Astrocyte (in vitro differentiated cells and primary cell): ENCODE results near the gene ZSCAN5B. TPM values are rescaled to one million over a fixed set of nuclear protein-coding genes. Genes with fewer than 3 reads are reported as not detected.

Experiments
- DNase-seq: peaks from one replicate; pipeline ENCODE4 v3.0.0-alpha.2; 2010; ENCODE audit warnings: low read depth
- FAIRE-seq: peaks from 2 replicates; lab custom pipeline; 2011; peaks lifted over from hg19 to GRCh38; lab: Jason Lieb, UNC
- H2AFZ ChIP-seq: 2 replicates; pipeline ENCODE4 v1.6.0; 2012; ENCODE audit warnings: low read depth, low read length, inconsistent platforms
- H3K27ac ChIP-seq: 2 replicates; pipeline ENCODE4 v1.5.1; 2011; ENCODE audit warnings: low read depth, low read length, inconsistent platforms
- H3K27me3 ChIP-seq: 2 replicates; pipeline ENCODE4 v1.6.0; 2011; ENCODE audit warnings: low read length, inconsistent platforms; ENCODE audit not compliant: insufficient read depth
- H3K36me3 ChIP-seq: 2 replicates; pipeline ENCODE4 v1.5.1; 2011; ENCODE audit warnings: low read length, inconsistent platforms; ENCODE audit not compliant: insufficient read depth
- H3K4me1 ChIP-seq: 2 replicates; pipeline ENCODE4 v1.5.1; 2011; ENCODE audit warnings: low read length, inconsistent platforms; ENCODE audit not compliant: insufficient read depth
- H3K4me2 ChIP-seq: 2 replicates; pipeline ENCODE4 v1.6.0; 2012; ENCODE audit warnings: low read length, inconsistent platforms
- H3K4me3 ChIP-seq: 2 replicates; pipeline ENCODE4 v1.5.1; 2011; ENCODE audit warnings: low read depth, mild to moderate bottlenecking, low read length, inconsistent platforms; ENCODE audit not compliant: insufficient read depth
- H3K79me2 ChIP-seq: 2 replicates; pipeline ENCODE4 v1.6.0; 2012; ENCODE audit warnings: mild to moderate bottlenecking, low read length, inconsistent platforms; ENCODE audit not compliant: insufficient read depth
- H3K9ac ChIP-seq: 2 replicates; pipeline ENCODE4 v1.6.0; 2012; ENCODE audit warnings: mild to moderate bottlenecking, low read length, inconsistent platforms
- H3K9me3 ChIP-seq: 2 replicates; pipeline ENCODE4 v1.5.1; 2012; ENCODE audit warnings: low read depth, mild to moderate bottlenecking, low read length, inconsistent platforms; ENCODE audit not compliant: insufficient read depth
- H4K20me1 ChIP-seq: 2 replicates; pipeline ENCODE4 v1.6.0; 2012; ENCODE audit warnings: low read length, inconsistent platforms; ENCODE audit not compliant: insufficient read depth
- H3K27ac Mint-ChIP-seq: one replicate; pipeline ENCODE4 v1.8.0; 2021; ENCODE audit warnings: mild to moderate bottlenecking, mixed read lengths; ENCODE audit not compliant: unreplicated experiment
- H3K27me3 Mint-ChIP-seq: one replicate; pipeline ENCODE4 v1.8.0; 2021; ENCODE audit warnings: low read depth, mixed read lengths; ENCODE audit not compliant: unreplicated experiment
- H3K36me3 Mint-ChIP-seq: one replicate; pipeline ENCODE4 v1.8.0; 2021; ENCODE audit warnings: low read depth, mixed read lengths; ENCODE audit not compliant: unreplicated experiment
- H3K4me1 Mint-ChIP-seq: one replicate; pipeline ENCODE4 v1.8.0; 2021; ENCODE audit warnings: low read depth, mixed read lengths; ENCODE audit not compliant: unreplicated experiment
- H3K4me3 Mint-ChIP-seq: one replicate; pipeline ENCODE4 v1.8.0; 2021; ENCODE audit warnings: mild to moderate bottlenecking, moderate library complexity, mixed read lengths; ENCODE audit not compliant: unreplicated experiment
- H3K9me3 Mint-ChIP-seq: one replicate; pipeline ENCODE4 v1.8.0; 2021; ENCODE audit warnings: mild to moderate bottlenecking, mixed read lengths; ENCODE audit not compliant: unreplicated experiment
- EZH2 ChIP-seq: IDR thresholded peaks from 2 replicates; pipeline ENCODE4 v1.6.1; 2012; ENCODE audit warnings: mild to moderate bottlenecking, low read length, inconsistent platforms; ENCODE audit not compliant: insufficient read depth
- total RNA-seq: library from RNA; stranded (reverse); gene quantifications from 2 replicates; pipeline ENCODE4 v1.2.1, GENCODE V29; 2021
- TF ChIP-seq, protein P1 (sequence below): IDR thresholded peaks from 2 replicates; pipeline ENCODE4 v1.5.1; 2011; ENCODE audit warnings: low read depth, mild to moderate bottlenecking, inconsistent platforms, low read length, moderate library complexity; ENCODE audit not compliant: insufficient read depth

ZSCAN5B gene
- total RNA-seq, 1 donor from 2014 or later: not detected

DNA sequence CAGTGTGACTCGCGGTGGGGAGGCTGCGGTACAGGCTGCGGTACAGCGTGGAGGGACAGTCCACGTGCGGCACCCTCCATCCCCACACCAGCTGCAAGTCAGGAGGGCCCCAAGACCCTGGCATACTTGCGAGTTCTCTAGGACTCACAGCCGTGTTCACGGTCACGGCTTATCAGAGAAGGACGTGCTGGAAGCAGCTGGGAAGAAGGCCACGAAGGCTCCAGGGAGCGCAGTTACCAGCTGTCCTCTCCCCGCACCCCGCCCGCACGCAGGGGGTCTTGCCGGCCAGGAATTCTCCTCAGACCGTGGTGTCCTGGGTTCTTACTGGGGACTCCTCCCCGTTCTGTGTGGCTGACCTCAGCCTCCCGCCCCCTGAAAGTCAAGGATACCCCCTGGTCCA lies 50.3 kb downstream of the ZSCAN5B start:
- Mint-ChIP-seq H3K36me3 (peaks cover 13% of the 10 kb centered on the region), H3K4me3 (no peak overlapping the region), H3K4me1 (peaks cover 6% of the 10 kb centered on the region), H3K9me3 (peaks cover 2% of the 10 kb centered on the region), H3K27ac (no peak overlapping the region), H3K27me3 (no peaks in the 10 kb centered on the region)
- H3K79me2 ChIP-seq: peaks cover 49% of the 10 kb centered on the region
- FAIRE-seq: no peak
- H3K27ac ChIP-seq: no peak overlapping the region
- H2AFZ ChIP-seq: no peak overlapping the region
- H3K4me1 ChIP-seq: peaks cover 3% of the 10 kb centered on the region
- H3K4me3 ChIP-seq: no peak overlapping the region
- H3K9ac ChIP-seq: no peak overlapping the region
- no peaks in the 10 kb centered on the region for H3K27me3 ChIP-seq
- no peaks in the 10 kb centered on the region for H3K36me3 ChIP-seq
- no peak overlapping the region for H3K4me2 ChIP-seq
- peaks cover 34% of the 10 kb centered on the region for H4K20me1 ChIP-seq
- TF ChIP-seq EZH2: no peak
- TF ChIP-seq, protein P1, sequence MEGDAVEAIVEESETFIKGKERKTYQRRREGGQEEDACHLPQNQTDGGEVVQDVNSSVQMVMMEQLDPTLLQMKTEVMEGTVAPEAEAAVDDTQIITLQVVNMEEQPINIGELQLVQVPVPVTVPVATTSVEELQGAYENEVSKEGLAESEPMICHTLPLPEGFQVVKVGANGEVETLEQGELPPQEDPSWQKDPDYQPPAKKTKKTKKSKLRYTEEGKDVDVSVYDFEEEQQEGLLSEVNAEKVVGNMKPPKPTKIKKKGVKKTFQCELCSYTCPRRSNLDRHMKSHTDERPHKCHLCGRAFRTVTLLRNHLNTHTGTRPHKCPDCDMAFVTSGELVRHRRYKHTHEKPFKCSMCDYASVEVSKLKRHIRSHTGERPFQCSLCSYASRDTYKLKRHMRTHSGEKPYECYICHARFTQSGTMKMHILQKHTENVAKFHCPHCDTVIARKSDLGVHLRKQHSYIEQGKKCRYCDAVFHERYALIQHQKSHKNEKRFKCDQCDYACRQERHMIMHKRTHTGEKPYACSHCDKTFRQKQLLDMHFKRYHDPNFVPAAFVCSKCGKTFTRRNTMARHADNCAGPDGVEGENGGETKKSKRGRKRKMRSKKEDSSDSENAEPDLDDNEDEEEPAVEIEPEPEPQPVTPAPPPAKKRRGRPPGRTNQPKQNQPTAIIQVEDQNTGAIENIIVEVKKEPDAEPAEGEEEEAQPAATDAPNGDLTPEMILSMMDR: no peak
- H3K9me3 ChIP-seq: no peaks in the 10 kb centered on the region
- no peak for DNase-seq

DNA sequence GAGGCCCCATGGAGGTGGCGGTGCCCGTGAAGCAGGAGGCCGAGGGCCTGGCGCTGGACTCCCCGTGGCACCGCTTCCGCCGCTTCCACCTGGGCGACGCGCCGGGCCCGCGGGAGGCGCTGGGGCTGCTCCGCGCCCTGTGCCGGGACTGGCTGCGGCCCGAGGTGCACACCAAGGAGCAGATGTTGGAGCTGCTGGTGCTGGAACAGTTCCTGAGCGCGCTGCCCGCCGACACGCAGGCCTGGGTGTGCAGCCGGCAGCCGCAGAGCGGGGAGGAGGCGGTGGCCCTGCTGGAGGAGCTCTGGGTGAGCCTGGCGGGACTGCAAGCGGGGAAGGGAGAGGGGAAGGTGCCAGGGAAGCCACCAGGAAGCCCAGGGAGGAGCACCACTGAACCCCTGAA lies 50.7 kb downstream of the ZSCAN5B start:
- Mint-ChIP-seq H3K27me3 (no peaks in the 10 kb centered on the region), H3K9me3 (peaks cover 2% of the 10 kb centered on the region), H3K36me3 (peaks cover 13% of the 10 kb centered on the region), H3K4me3 (no peak overlapping the region), H3K27ac (no peak overlapping the region), H3K4me1 (peaks cover 6% of the 10 kb centered on the region)
- Histone ChIP-seq H3K27ac (no peak overlapping the region), H3K27me3 (no peaks in the 10 kb centered on the region), H2AFZ (no peak overlapping the region), H3K9me3 (no peaks in the 10 kb centered on the region), H3K36me3 (no peaks in the 10 kb centered on the region), H4K20me1 (peaks cover 32% of the 10 kb centered on the region), H3K4me2 (no peak overlapping the region), H3K4me1 (peaks cover 3% of the 10 kb centered on the region), H3K4me3 (no peak overlapping the region), H3K9ac (no peak overlapping the region), H3K79me2 (peaks cover 51% of the 10 kb centered on the region)
- no peak for TF ChIP-seq EZH2
- TF ChIP-seq, protein P1: no peak
- DNase-seq (no peak), FAIRE-seq (no peak)

DNA sequence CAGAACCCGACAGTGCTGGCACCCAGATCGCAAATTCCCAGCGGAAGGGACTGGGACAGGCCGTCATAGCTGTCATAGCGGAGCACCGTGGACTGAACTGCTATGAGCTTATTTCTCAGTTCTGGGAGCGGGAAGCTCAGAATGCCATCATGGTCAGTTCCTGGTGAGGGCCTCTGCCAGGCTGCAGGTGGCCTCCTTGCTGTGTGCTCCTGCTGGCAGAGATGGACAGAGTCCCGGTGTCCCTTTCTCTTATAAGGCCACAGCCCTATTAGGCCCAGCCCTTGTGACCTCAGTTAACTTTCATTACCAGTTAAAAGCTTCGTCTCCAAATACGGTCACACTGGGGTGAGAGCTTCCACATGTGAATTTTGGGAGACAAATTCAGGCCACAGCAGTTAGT lies 51.9 kb downstream of the ZSCAN5B start:
- H3K79me2 ChIP-seq: peaks cover 50% of the 10 kb centered on the region

More for the DNA sequence above, 51.9 kb downstream of the ZSCAN5B start:
- Histone ChIP-seq H3K27ac (no peak overlapping the region), H3K4me1 (peaks cover 3% of the 10 kb centered on the region), H3K4me3 (no peak overlapping the region), H2AFZ (no peak overlapping the region), H3K27me3 (no peaks in the 10 kb centered on the region), H3K4me2 (no peak overlapping the region), H3K36me3 (no peaks in the 10 kb centered on the region), H3K9ac (no peak overlapping the region), H4K20me1 (peaks cover 27% of the 10 kb centered on the region), H3K9me3 (no peaks in the 10 kb centered on the region)
- H3K4me1 Mint-ChIP-seq: peaks cover 6% of the 10 kb centered on the region
- H3K27me3 Mint-ChIP-seq: no peaks in the 10 kb centered on the region
- H3K4me3 Mint-ChIP-seq: no peak overlapping the region
- no peak overlapping the region for H3K27ac Mint-ChIP-seq
- H3K36me3 Mint-ChIP-seq: peaks cover 13% of the 10 kb centered on the region
- DNase-seq (no peak), FAIRE-seq (no peak)
- peaks cover 2% of the 10 kb centered on the region for H3K9me3 Mint-ChIP-seq
- no peak for TF ChIP-seq EZH2
- TF ChIP-seq, protein P1: no peak
